ENCODE results near the gene SCN8A. TPM values are rescaled to one million over a fixed set of nuclear protein-coding genes. Genes with fewer than 3 reads are reported as not detected.

SCN8A gene
- total RNA-seq, 1 experiment from 2014 or later = 5.4 TPM

DNA sequence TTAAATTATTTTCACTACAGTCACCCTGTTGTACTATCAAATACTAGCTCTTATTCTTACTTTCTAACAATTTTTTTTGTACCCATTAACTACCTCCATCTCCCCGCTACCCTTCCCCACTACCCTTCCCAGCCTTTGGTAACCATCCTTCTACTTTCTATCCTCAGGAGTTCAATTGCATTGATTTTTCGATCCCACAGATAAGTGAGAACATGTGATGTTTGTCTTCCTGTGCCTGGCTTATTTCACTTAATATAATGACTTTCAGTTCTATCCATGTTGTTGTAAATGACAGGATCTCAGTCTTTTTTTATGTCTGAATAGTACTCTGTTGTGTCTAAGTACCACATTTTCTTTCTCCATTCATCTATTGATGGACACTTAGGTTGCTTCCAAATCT lies 139.7 kb downstream of the SCN8A start:
- Histone ChIP-seq H3K4me3 (ENCODE audit: low read depth, low read length, poor library complexity, severe bottlenecking) (no peak overlapping the region), H3K36me3 (ENCODE audit: insufficient read depth, low read length, poor library complexity, severe bottlenecking) (no peaks in the 10 kb centered on the region), H3K27ac (ENCODE audit: low read depth, low read length, poor library complexity, severe bottlenecking) (no peak overlapping the region), H3K9me3 (ENCODE audit: low read depth, low read length, poor library complexity, severe bottlenecking) (no peaks in the 10 kb centered on the region), H3K27me3 (replicated peaks; ENCODE audit: insufficient read depth, low read depth, low read length, poor library complexity) (no peaks in the 10 kb centered on the region), H3K4me1 (ENCODE audit: insufficient read depth, low read length, poor library complexity, severe bottlenecking) (no peaks in the 10 kb centered on the region)
- intact Hi-C loops (cut with micrococcal nuclease; ENCODE audit: unreplicated experiment) = no loop called here
- BruUV-seq (replicated peaks) = no TSS peak
- no peak for DNase-seq (ENCODE audit: low spot score)
- POLR2A ChIA-PET (ENCODE audit: low non-redundant PET) = no interaction called here
- TF ChIP-seq, protein P1, sequence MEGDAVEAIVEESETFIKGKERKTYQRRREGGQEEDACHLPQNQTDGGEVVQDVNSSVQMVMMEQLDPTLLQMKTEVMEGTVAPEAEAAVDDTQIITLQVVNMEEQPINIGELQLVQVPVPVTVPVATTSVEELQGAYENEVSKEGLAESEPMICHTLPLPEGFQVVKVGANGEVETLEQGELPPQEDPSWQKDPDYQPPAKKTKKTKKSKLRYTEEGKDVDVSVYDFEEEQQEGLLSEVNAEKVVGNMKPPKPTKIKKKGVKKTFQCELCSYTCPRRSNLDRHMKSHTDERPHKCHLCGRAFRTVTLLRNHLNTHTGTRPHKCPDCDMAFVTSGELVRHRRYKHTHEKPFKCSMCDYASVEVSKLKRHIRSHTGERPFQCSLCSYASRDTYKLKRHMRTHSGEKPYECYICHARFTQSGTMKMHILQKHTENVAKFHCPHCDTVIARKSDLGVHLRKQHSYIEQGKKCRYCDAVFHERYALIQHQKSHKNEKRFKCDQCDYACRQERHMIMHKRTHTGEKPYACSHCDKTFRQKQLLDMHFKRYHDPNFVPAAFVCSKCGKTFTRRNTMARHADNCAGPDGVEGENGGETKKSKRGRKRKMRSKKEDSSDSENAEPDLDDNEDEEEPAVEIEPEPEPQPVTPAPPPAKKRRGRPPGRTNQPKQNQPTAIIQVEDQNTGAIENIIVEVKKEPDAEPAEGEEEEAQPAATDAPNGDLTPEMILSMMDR (conservative IDR thresholded peaks at IDR 0.05; ENCODE audit: low read depth, low read length) = no peak
- TF ChIP-seq EZH2 (IDR thresholded peaks at IDR 0.05; ENCODE audit: borderline replicate concordance, low read depth, low read length, poor library complexity, severe bottlenecking) = no peak
- CTCF ChIA-PET = no interaction called here

DNA sequence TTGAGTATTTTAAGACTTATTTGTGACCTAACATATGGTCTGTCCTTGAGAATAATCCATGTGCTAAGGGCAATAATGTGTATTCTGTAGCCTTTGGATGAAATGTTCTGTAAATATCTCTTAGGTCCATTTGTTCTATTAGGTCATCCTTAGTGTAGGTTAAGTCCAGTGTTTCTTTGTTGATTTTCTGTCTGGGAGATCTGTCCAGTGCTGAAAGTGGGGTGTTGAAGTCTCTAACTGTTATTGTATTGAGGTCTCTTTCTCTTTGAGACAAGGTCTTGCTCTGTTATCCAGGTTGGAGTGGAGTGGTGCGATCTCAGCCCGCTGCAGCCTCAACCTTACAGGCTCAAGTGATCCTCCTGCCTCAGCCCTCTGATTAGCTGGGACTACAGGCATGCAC lies 149.5 kb downstream of the SCN8A start:
- no peak for DNase-seq (ENCODE audit: low spot score)
- Histone ChIP-seq H3K36me3 (ENCODE audit: insufficient read depth, low read length, poor library complexity, severe bottlenecking) (no peaks in the 10 kb centered on the region), H3K4me1 (ENCODE audit: insufficient read depth, low read length, poor library complexity, severe bottlenecking) (no peaks in the 10 kb centered on the region), H3K27ac (ENCODE audit: low read depth, low read length, poor library complexity, severe bottlenecking) (no peak overlapping the region), H3K4me3 (ENCODE audit: low read depth, low read length, poor library complexity, severe bottlenecking) (no peak overlapping the region), H3K9me3 (ENCODE audit: low read depth, low read length, poor library complexity, severe bottlenecking) (no peaks in the 10 kb centered on the region), H3K27me3 (replicated peaks; ENCODE audit: insufficient read depth, low read depth, low read length, poor library complexity) (no peaks in the 10 kb centered on the region)
- no peak for TF ChIP-seq EZH2 (IDR thresholded peaks at IDR 0.05; ENCODE audit: borderline replicate concordance, low read depth, low read length, poor library complexity, severe bottlenecking)
- TF ChIP-seq, protein P1 (conservative IDR thresholded peaks at IDR 0.05; ENCODE audit: low read depth, low read length) = no peak
- no TSS peak for BruUV-seq (replicated peaks)
- intact Hi-C loops (cut with micrococcal nuclease; ENCODE audit: unreplicated experiment) = no loop called here
- ChIA-PET CTCF (no interaction called here), POLR2A (ENCODE audit: low non-redundant PET) (no interaction called here)

DNA sequence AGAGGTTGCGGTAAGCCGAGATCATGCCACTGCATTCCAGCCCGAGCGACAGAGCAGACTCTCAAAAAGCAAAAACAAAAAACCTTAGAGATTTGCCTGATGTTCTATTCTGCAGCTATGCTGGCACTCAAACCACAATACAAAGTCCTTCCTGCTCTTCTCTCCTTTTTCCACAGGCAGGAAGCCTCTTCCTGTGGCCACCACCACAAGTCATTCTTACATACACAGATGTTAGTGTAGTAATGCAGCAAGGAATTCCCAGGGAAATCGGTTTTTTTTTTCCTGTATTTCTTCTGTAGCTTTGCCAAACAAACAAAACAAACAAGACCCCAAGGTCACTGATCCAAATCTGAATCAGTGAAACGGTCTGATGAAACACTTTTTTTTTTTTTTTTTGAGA lies 153.2 kb downstream of the SCN8A start:
- Histone ChIP-seq H3K4me1 (ENCODE audit: insufficient read depth, low read length, poor library complexity, severe bottlenecking) (no peaks in the 10 kb centered on the region), H3K36me3 (ENCODE audit: insufficient read depth, low read length, poor library complexity, severe bottlenecking) (no peaks in the 10 kb centered on the region), H3K27ac (ENCODE audit: low read depth, low read length, poor library complexity, severe bottlenecking) (no peak overlapping the region), H3K4me3 (ENCODE audit: low read depth, low read length, poor library complexity, severe bottlenecking) (no peak overlapping the region), H3K9me3 (ENCODE audit: low read depth, low read length, poor library complexity, severe bottlenecking) (no peaks in the 10 kb centered on the region), H3K27me3 (replicated peaks; ENCODE audit: insufficient read depth, low read depth, low read length, poor library complexity) (no peaks in the 10 kb centered on the region)
- intact Hi-C loops (cut with micrococcal nuclease; ENCODE audit: unreplicated experiment) = no loop called here
- no peak for TF ChIP-seq EZH2 (IDR thresholded peaks at IDR 0.05; ENCODE audit: borderline replicate concordance, low read depth, low read length, poor library complexity, severe bottlenecking)
- BruUV-seq (replicated peaks) = no TSS peak
- ChIA-PET CTCF (no interaction called here), POLR2A (ENCODE audit: low non-redundant PET) (no interaction called here)
- DNase-seq (ENCODE audit: low spot score) = no peak

DNA sequence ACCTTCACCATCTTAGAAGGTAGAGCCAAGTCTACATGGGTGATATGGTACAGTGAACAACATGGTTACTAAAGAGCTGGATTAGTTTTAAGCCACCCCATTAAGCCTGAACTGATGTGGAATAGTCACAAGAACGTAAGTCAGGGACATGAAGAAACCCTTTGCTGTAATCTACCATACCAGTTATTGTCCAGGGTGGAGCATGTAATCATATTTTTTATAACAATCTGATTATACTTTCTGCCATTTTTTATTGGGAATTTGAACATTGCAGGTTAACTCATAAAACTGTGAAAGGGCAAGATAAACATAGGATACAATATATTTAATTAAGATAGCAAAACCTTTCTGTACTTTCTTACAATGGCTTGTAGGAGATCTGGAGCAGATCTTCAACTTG lies 153.9 kb downstream of the SCN8A start:
- Histone ChIP-seq H3K27me3 (replicated peaks; ENCODE audit: insufficient read depth, low read depth, low read length, poor library complexity) (no peaks in the 10 kb centered on the region), H3K4me1 (ENCODE audit: insufficient read depth, low read length, poor library complexity, severe bottlenecking) (no peaks in the 10 kb centered on the region), H3K9me3 (ENCODE audit: low read depth, low read length, poor library complexity, severe bottlenecking) (no peaks in the 10 kb centered on the region), H3K36me3 (ENCODE audit: insufficient read depth, low read length, poor library complexity, severe bottlenecking) (no peaks in the 10 kb centered on the region), H3K4me3 (ENCODE audit: low read depth, low read length, poor library complexity, severe bottlenecking) (no peak overlapping the region), H3K27ac (ENCODE audit: low read depth, low read length, poor library complexity, severe bottlenecking) (no peak overlapping the region)
- ChIA-PET CTCF (no interaction called here), POLR2A (ENCODE audit: low non-redundant PET) (no interaction called here)
- DNase-seq (ENCODE audit: low spot score) = no peak
- BruUV-seq (replicated peaks) = no TSS peak
- intact Hi-C loops (cut with micrococcal nuclease; ENCODE audit: unreplicated experiment) = no loop called here
- TF ChIP-seq EZH2 (IDR thresholded peaks at IDR 0.05; ENCODE audit: borderline replicate concordance, low read depth, low read length, poor library complexity, severe bottlenecking) = no peak
- TF ChIP-seq, protein P1 (conservative IDR thresholded peaks at IDR 0.05; ENCODE audit: low read depth, low read length) = no peak

All from A673 (cell line).